Kidney (tissue), 14 donors: ENCODE measurements around the gene SORCS3. TPM values are rescaled to one million over a fixed set of nuclear protein-coding genes. Genes with fewer than 3 reads are reported as not detected.

Experiments used
- DNase-seq, 5 donors: peaks; one replicate each; pipeline ENCODE4 v3.0.0-alpha.2; 2013 to 2020
- FAIRE-seq: peaks from 2 replicates; lab custom pipeline; 2012; peaks lifted over from hg19 to GRCh38; lab: Jason Lieb, UNC
- H3K27ac ChIP-seq, 2 donors: one replicate each; pipeline ENCODE4 v1.7.0; 2013; ENCODE audit warnings: low read depth in 2 of 2, low read length in 2 of 2, inconsistent platforms in 1 of 2
- H3K27me3 ChIP-seq: one replicate; pipeline ENCODE4 v1.7.1; 2013; ENCODE audit warnings: low read length, inconsistent platforms; ENCODE audit not compliant: control insufficient read depth, insufficient read depth
- H3K36me3 ChIP-seq, 3 donors: one replicate each; pipeline versions ENCODE4 v1.7.0 to v1.7.1; 2013; ENCODE audit warnings: low read length in 3 of 3, control low read depth in 1 of 3, inconsistent platforms in 1 of 3; ENCODE audit not compliant: insufficient read depth in 3 of 3, control insufficient read depth in 2 of 3
- H3K4me1 ChIP-seq, 3 donors: one replicate each; pipeline versions ENCODE4 v1.7.0 to v1.7.1; 2013; ENCODE audit warnings: low read length in 3 of 3, inconsistent platforms in 1 of 3, low read depth in 1 of 3; ENCODE audit not compliant: control insufficient read depth in 2 of 3, insufficient read depth in 2 of 3
- H3K4me3 ChIP-seq, 3 donors: one replicate each; pipeline versions ENCODE4 v1.7.0 to v1.8.1; 2013; ENCODE audit warnings: low read length in 3 of 3, control low read depth in 1 of 3, inconsistent platforms in 1 of 3
- H3K9ac ChIP-seq, 3 donors: one replicate each; pipeline versions ENCODE4 v1.7.0 to v1.7.1; 2013; ENCODE audit warnings: low read length in 3 of 3, control low read depth in 1 of 3, inconsistent platforms in 1 of 3
- H3K9me3 ChIP-seq, 3 donors: one replicate each; pipeline versions ENCODE4 v1.7.0 to v1.7.1; 2013; ENCODE audit warnings: low read length in 3 of 3, control low read depth in 1 of 3, inconsistent platforms in 1 of 3; ENCODE audit not compliant: control insufficient read depth in 2 of 3, insufficient read depth in 1 of 3
- CTCF ChIP-seq: IDR thresholded peaks from 3 replicates; pipeline ENCODE4 v1.5.1; 2012; ENCODE audit warnings: mild to moderate bottlenecking, moderate library complexity, borderline replicate concordance; ENCODE audit not compliant: insufficient read depth; ENCODE audit errors: extremely low read depth
- intact Hi-C: fragments of 100-400 bp; cut with DNase I; formaldehyde crosslinking; loops from one replicate; pipeline ENCODE4 v1.11.1; 2022
- polyA plus RNA-seq: library from polyadenylated mRNA; stranded (reverse); fragments of 350-450 nt; fragmentation: Illumina TruSeq; extraction: RNeasy Lipid Tissue Mini Kit (QIAGEN cat#74804); gene quantifications from one replicate; pipeline ENCODE4 v1.2.3, GENCODE V29; 2014; ENCODE audit warnings: low read depth, low replicate concordance; ENCODE audit not compliant: insufficient read depth
- total RNA-seq: library from RNA; stranded (reverse); fragmentation: NEBNext Ultra II Directional; extraction: Animal tissue kit (Norgen Biotek cat#: 25700); gene quantifications from one replicate; pipeline ENCODE4 v1.2.1, GENCODE V29; 2021
- donor health status: control.
- donor health status: control.
- donor health status: control.
- donor health status: control.
- donor health status: control.
- donor health status: DM: yes; HTN: yes; CAD: no.
- donor health status: Normal renal cell carcinoma (clear cell type).

SORCS3 gene
- total and polyA plus RNA-seq, 2 donors from 2014 or later = 0.52 to 1.1 TPM

DNA sequence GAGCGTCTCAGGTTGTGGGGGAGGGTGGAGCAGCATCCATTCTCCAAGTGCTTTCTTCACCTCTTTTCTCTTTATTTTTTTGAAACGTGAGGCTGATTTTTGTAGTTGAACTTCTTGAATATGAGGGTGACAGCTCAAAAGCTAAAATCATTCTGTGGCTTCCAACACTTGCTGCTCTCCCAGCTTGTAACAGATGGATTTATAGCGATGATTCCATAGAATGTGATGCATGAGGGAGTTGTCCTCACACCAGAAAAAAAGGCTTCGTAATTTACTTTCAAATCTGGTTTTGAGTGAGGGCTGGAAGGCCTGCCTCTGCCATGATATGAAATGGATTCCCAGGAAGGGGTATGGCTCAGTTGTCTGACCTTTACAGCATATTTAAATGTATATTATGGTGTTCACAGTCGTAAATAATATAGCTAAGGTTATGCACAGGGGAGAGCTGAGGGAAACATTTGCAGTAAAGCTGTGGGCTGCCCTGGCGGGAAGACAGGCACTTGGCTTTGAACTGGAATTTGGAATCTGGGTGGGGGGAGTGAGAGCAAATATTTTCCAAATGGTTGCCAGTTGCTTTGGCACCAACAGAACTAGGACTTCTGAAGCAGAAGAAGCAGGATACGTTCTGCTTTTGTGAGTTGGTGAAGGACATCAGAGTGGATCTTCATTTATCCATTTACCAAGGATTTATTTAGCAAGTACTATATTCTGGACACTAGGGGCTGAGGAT is 166.7 kb downstream of the SORCS3 start:
- H3K9me3 ChIP-seq = no peaks in the 10 kb centered on the region
- H3K27ac ChIP-seq = no peak overlapping the region
- DNase-seq = no peak
- no peak overlapping the region for H3K9ac ChIP-seq
- no peaks in the 10 kb centered on the region for H3K27me3 ChIP-seq
- H3K4me1 ChIP-seq = no peaks in the 10 kb centered on the region
- intact Hi-C loops = no loop called here
- TF ChIP-seq CTCF = no peak
- H3K36me3 ChIP-seq = no peaks in the 10 kb centered on the region
- no peak overlapping the region for H3K4me3 ChIP-seq
- no peak for FAIRE-seq

GRCh38 chr10:104809288-104810090 is 168.4 kb downstream of the SORCS3 start:
- DNase-seq (peak in 2 of 5 donors; percentile 33 to 58), FAIRE-seq (no peak)
- Histone ChIP-seq H3K27me3 (no peaks in the 10 kb centered on the region), H3K9ac (no peak overlapping the region), H3K9me3 (no peaks in the 10 kb centered on the region), H3K4me3 (no peak overlapping the region), H3K36me3 (no peaks in the 10 kb centered on the region), H3K27ac (no peak overlapping the region), H3K4me1 (no peaks in the 10 kb centered on the region)
- intact Hi-C loops = no loop called here
- TF ChIP-seq CTCF = no peak

DNA sequence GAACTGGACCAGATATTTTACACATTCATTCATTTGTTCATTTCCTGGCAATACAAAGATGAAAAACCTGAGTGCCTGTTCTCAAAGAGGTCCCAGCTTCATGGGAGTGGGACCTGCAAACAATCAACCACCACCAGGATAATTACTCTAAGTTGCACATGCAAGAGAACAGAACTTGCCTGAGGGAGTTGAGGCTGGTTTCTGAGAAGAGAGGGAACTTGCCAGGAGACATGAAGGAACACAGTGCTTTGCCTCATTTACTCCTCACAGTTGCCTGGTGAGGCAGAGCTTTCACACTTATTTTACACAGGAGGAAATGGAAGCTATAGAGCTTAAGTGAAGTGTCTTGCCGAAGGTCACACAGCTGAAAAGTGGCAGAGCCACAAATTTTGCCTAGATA is 170.1 kb downstream of the SORCS3 start:
- no peaks in the 10 kb centered on the region for H3K36me3 ChIP-seq
- FAIRE-seq (no peak), DNase-seq (no peak)
- H3K9ac ChIP-seq = no peak overlapping the region
- H3K9me3 ChIP-seq = no peaks in the 10 kb centered on the region
- H3K4me1 ChIP-seq = no peaks in the 10 kb centered on the region
- intact Hi-C loops = no loop called here
- H3K27me3 ChIP-seq = no peaks in the 10 kb centered on the region
- TF ChIP-seq CTCF = no peak
- H3K4me3 ChIP-seq = no peak overlapping the region
- no peak overlapping the region for H3K27ac ChIP-seq
